Measurements from ENCODE around the gene PRR22.

PRR22 gene

DNA sequence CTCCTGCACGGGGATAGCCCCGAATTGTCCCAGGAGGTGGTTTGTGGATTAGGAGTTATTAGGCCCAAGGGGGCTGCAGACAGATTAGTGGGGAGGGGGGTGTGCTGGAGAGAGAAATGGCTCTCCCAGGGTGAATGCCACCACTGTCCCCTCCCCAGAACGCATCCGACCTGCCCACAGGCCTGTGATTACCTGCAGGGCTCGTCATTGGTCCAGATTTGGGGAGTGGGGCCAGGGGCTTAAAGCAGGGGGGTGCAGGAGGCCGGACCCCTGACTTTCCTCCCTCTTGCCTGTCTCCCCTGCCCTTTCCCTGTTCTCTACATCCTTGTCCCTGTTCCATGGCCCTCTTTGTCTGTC lies 21.6 kb upstream of the PRR22 start:
- DNase-seq, result no peak
- TF ChIP-seq, protein P1, sequence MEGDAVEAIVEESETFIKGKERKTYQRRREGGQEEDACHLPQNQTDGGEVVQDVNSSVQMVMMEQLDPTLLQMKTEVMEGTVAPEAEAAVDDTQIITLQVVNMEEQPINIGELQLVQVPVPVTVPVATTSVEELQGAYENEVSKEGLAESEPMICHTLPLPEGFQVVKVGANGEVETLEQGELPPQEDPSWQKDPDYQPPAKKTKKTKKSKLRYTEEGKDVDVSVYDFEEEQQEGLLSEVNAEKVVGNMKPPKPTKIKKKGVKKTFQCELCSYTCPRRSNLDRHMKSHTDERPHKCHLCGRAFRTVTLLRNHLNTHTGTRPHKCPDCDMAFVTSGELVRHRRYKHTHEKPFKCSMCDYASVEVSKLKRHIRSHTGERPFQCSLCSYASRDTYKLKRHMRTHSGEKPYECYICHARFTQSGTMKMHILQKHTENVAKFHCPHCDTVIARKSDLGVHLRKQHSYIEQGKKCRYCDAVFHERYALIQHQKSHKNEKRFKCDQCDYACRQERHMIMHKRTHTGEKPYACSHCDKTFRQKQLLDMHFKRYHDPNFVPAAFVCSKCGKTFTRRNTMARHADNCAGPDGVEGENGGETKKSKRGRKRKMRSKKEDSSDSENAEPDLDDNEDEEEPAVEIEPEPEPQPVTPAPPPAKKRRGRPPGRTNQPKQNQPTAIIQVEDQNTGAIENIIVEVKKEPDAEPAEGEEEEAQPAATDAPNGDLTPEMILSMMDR (IDR thresholded peaks at IDR 0.05), result peak in 1 of 2 experiments; percentile 7
- H3K4me1 ChIP-seq, result peaks cover 0 to 20% (median 7%) of the 10 kb centered on the region in 4 donors
- H3K9me3 ChIP-seq, result no peaks in the 10 kb centered on the region
- no peaks in the 10 kb centered on the region for H3K36me3 ChIP-seq
- intact Hi-C loops (cut with DNase I; ENCODE audit: low total_unique reads), result no loop called here
- H3K27ac ChIP-seq, result no peak overlapping the region
- peaks cover 0 to 66% of the 10 kb centered on the region in 2 donors for H3K27me3 ChIP-seq
- no peak overlapping the region for H3K4me3 ChIP-seq

DNA sequence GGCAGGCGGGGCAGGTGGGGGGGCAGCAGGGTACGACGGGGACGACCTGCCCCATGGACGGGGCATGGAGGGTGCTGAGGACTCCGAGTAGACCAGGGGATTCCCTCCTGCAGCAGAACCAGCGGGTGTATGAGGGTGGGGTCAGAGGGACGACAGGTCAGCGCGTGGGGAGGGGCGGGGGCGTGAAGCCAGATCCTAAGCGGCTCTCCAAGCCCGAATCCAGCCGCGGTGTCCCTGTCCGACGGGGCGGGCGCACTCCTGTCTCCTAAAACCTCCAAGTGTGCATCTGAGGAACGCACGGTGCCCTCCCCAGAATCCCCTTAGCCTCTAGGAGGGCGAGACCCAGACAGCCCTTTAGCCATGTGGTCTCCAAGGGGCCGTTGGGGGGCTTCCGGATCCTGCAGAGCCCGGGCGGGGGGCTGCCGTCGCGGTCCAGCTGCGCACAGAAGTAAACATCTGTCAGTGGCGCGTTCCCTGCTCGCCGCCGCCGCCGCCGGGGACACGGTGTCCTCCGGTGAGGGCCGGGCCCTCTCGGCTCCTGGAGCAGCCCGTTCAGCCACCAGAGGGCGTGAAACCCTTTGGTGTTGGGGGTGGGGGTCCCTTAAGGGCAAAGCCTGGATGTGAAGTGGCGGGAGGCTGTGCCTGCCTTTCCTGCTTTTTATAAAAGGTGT lies 21.1 kb upstream of the PRR22 start:
- Histone ChIP-seq H3K4me3 (no peak overlapping the region), H3K4me1 (peaks cover 0 to 20% (median 7%) of the 10 kb centered on the region in 4 donors), H3K27ac (no peak overlapping the region), H3K36me3 (no peaks in the 10 kb centered on the region), H3K27me3 (peaks cover 0 to 71% of the 10 kb centered on the region in 2 donors), H3K9me3 (no peaks in the 10 kb centered on the region)
- TF ChIP-seq, protein P1 (IDR thresholded peaks at IDR 0.05), result peak in 1 of 2 experiments; percentile 40
- DNase-seq, result no peak
- intact Hi-C loops (cut with DNase I; ENCODE audit: low total_unique reads), result loop anchor here (2.0 kb wide), 1 partner anchor 91 kb away; no protein-coding TSS in a partner anchor

DNA sequence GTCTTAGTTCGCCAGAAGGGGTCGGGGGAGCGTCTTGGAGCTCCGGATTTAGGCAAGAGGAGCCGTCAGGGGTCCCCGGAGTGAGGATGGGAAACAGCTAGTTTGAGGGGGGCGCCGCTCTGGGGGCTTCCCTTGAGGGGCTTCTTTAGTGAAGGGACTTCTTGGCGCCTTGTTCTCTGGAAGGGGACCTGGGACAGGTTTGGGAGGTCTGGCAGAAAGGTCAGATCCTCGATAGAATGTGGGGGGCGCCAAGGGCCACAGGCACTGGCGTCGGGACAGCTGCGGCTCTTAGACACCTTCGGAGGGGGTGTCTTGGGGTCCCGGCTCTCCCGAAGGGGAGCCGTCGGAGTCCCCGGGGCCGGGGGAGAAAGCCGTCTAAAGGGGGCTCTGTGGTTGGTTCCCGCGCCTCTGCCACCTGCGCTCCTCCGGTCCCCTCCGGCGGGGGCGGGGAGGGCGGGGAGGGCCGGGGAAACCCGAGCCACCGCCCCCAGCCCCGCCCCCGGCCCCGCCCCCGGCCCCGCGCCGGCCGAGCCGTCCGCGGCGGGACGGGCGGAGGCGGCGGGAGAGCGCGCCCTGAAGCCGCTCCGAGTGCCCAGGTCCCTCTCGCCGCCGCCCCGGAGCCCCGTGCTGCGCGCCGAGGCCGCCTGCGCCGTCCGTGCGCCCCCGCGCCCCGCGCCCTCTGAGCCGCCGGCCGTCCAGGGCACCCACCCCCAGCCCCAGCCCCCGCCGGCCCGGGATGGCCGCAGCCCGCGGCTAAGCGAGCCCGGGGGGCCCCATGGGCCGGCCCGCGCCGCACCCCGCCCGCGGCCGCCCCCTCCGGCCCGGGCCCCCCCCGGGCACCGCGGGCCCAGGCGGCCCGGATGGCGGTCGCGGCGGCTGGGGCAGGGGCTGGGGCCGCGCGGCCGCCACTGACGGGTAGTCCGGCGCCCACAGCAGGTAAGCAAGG lies 20.2 kb upstream of the PRR22 start, which contains the start of gene NRTN:
TSS of gene NRTN (plus strand) at position 552 of the 946 bp plus-strand sequence. CDS start 19,099 bp downstream, outside the sequence.
- TF ChIP-seq, protein P1 (IDR thresholded peaks at IDR 0.05), result no peak
- intact Hi-C loops (cut with DNase I; ENCODE audit: low total_unique reads), result loop anchor here (2.0 kb wide), 1 partner anchor 92 kb away; no protein-coding TSS in a partner anchor
- H3K4me3 ChIP-seq, result peak within 1 kb of the TSS in 1 of 2 donors; percentile 2
- H3K4me1 ChIP-seq, result peaks cover 0 to 20% (median 7%) of the 10 kb centered on the region in 4 donors
- DNase-seq, result no peak
- no peak within 1 kb of the TSS for H3K27ac ChIP-seq
- H3K27me3 ChIP-seq, result peaks cover 0 to 79% of the 10 kb centered on the region in 2 donors
- H3K36me3 ChIP-seq, result no peaks in the 10 kb centered on the region
- H3K9me3 ChIP-seq, result no peaks in the 10 kb centered on the region

DNA sequence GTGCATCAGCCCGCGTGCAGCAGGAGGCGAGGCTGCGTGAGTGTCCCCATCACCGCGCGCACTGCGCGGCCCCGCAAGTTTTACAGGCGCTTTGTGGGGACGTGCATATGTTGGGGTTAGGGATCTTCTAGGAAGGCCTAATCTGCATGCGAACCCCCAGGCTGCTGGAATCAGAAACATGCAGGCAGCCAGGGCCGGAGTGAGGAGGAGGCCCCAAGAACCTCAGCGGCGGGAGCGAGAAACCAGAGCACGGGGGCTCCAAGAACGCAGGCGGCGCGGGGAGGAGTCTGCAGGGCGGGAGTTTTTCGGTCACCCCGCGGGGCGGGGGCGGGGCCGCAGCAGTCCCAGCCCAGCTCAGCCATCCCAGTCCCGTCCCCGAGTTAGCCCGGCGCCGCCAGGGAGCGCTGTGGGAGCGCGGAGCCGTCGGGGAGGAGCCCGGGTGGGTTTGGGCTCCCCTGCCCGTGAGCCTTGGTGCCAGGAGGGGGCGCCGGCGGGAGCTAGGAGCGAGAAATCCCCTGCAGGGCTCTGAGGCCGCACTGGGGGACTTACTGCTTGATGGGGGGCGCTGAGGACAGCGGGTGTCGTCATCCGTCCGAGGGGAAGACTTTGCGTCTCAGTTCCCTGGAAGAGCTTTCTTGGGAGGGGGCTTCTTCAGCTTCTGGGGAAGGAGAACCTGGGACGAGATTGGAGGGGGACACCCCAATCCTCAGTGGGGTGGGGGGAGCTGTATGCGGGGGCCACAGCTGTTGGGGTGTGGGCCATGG lies 19.4 kb upstream of the PRR22 start:
- H3K9me3 ChIP-seq, result no peaks in the 10 kb centered on the region
- intact Hi-C loops (cut with DNase I; ENCODE audit: low total_unique reads), result loop anchor here (2.0 kb wide), 1 partner anchor 93 kb away; no protein-coding TSS in a partner anchor
- H3K4me3 ChIP-seq, result peak overlapping the region in 1 of 2 donors; percentile 2
- H3K27me3 ChIP-seq, result peaks cover 0 to 88% of the 10 kb centered on the region in 2 donors
- H3K27ac ChIP-seq, result no peak overlapping the region
- peaks cover 0 to 20% (median 7%) of the 10 kb centered on the region in 4 donors for H3K4me1 ChIP-seq
- peak; percentile 73 to 82 for DNase-seq
- no peaks in the 10 kb centered on the region for H3K36me3 ChIP-seq
- TF ChIP-seq, protein P1 (IDR thresholded peaks at IDR 0.05), result peak; percentile 49 to 59

DNA sequence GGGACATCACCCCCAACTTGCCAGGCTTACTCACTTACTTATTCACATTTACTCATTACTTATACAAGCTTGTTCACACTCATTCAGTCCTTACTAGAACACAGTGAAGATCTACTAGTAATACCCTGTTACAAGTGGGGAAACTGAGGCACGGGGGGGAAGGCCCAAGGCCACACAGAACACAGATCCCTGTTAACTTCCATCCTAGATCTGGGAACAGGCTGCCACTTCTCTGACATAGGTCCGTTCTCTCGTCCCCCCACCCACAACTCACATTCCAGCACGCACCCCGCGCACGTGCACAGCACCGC lies 18.9 kb upstream of the PRR22 start:
- H3K27ac ChIP-seq, result no peak overlapping the region
- no peak for DNase-seq

More for the DNA sequence above, 18.9 kb upstream of the PRR22 start:
- peak overlapping the region in 1 of 2 donors; percentile 2 for H3K4me3 ChIP-seq
- no peaks in the 10 kb centered on the region for H3K36me3 ChIP-seq
- intact Hi-C loops (cut with DNase I; ENCODE audit: low total_unique reads), result no loop called here
- TF ChIP-seq, protein P1 (IDR thresholded peaks at IDR 0.05), result no peak
- peaks cover 0 to 93% of the 10 kb centered on the region in 2 donors for H3K27me3 ChIP-seq
- peaks cover 0 to 20% (median 7%) of the 10 kb centered on the region in 4 donors for H3K4me1 ChIP-seq
- H3K9me3 ChIP-seq, result no peaks in the 10 kb centered on the region

Data from tibial artery (tissue), 4 donors.